Stimulated activated CD8-positive, alpha-beta memory T cell treated with anti-CD3 and anti-CD28 coated beads, Interleukin-15, amount 100 ng/mL, for 1 hour (primary cell): ENCODE results near the gene LSM4.

Source experiments
- DNase-seq: peaks from one replicate; pipeline ENCODE4 v3.0.0-alpha.2; 2020; ENCODE audit warnings: low read depth

Gene LSM4

DNA sequence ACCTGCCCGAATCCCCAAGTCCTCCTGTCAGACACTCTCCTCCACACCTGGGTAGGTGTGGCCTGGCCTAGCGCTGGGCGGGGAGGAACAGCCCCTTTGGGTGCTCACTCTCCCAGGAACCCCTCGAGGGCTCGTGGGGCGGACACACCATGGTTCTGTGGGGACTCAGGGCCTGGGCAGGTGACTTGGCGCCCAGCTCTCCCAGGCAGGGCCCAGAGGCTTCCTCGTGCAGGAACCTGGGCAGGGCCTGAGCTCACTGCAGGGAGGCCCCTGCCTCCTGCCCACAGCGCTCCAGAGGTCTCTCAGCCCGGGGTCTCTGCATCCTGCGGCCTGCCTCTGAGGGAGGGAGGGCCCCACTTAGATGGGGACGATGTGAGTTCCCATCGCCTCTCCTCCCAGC, 11.9 kb downstream of the LSM4 start:
- no peak for DNase-seq

- DNase-seq = no peak
These were observed 12.6 kb downstream of the LSM4 start for GRCh38 chr19:18310118-18310909.

- no peak for DNase-seq
These were observed 13.3 kb downstream of the LSM4 start for GRCh38 chr19:18309525-18310064.

- DNase-seq = no peak
These were observed 13.9 kb downstream of the LSM4 start for GRCh38 chr19:18308948-18309325.

GRCh38 chr19:18308051-18308947, 14.6 kb downstream of the LSM4 start:
- no peak for DNase-seq

- DNase-seq = no peak
These were observed 15.6 kb downstream of the LSM4 start for GRCh38 chr19:18307271-18307681.

GRCh38 chr19:18306888-18307260, 16.0 kb downstream of the LSM4 start:
- DNase-seq = no peak

GRCh38 chr19:18306209-18306887, 16.5 kb downstream of the LSM4 start:
- no peak for DNase-seq

- DNase-seq = peak; percentile 64
These were observed 18.2 kb downstream of the LSM4 start for GRCh38 chr19:18304458-18305310.

GRCh38 chr19:18304208-18304457, 18.7 kb downstream of the LSM4 start:
- no peak for DNase-seq

- DNase-seq = no peak
These were observed 21.2 kb downstream of the LSM4 start for GRCh38 chr19:18301718-18302111.

- no peak for DNase-seq
These were observed 21.8 kb downstream of the LSM4 start for GRCh38 chr19:18300930-18301717.

GRCh38 chr19:18299654-18300053, 23.2 kb downstream of the LSM4 start:
- DNase-seq = no peak

- no peak for DNase-seq
These were observed 24.3 kb downstream of the LSM4 start for GRCh38 chr19:18298601-18299000.

DNA sequence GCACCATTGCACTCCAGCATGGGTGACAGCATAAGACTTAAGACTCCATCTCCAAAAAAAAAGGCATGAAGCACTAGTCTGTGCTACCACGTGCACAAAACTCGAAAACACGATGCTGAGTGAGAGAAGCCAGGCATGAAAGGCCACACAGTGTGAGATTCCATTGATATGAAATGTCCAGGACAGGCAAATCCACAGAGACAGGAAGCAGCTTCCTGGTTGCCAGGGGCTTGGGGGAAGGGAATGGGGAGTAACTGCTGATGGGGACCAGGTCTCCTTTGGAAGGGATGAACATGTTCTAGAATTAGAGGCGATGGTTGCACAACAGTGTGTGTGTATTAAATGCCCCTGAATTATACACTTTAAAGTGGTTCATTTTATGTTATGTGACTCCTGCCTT, 25.6 kb downstream of the LSM4 start:
- no peak for DNase-seq

DNA sequence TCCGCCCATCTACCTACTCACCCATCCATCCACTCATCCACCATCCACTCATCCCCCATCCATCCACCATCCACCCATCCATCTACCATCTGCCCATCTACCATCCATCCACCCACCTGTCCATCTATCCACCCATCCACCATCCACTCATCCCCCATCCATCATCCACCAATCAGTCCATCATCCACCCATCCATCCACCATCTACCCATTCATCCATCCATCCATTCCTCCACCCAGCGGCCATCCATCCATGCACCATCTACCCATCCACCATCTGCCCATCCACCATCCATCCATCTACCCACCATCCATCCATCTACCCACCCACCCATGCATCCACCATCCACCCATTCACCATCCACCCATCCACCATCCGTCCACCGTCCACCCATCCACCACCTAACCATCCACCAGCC, 27.8 kb downstream of the LSM4 start:
- DNase-seq = no peak

DNA sequence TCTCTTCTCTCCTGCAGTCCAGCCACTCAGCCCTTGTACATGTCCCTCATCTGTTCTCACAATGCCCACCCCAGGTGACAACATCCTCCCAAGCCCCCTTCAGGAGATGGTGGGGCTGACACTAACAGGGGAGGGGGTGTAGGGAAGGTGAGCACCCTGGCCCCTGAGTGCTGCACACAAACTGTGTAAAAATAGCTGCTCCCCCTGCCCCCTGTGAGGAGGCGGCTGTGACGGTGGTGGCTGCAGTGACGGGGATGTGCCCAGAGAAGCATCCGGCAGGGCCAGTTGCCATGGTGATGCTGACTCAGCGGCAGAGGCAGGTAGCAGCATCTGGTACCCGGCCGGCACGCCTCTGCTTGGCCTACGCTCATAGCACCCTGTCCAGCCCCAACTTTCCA, 28.4 kb downstream of the LSM4 start:
- peak; percentile 86 for DNase-seq

DNA sequence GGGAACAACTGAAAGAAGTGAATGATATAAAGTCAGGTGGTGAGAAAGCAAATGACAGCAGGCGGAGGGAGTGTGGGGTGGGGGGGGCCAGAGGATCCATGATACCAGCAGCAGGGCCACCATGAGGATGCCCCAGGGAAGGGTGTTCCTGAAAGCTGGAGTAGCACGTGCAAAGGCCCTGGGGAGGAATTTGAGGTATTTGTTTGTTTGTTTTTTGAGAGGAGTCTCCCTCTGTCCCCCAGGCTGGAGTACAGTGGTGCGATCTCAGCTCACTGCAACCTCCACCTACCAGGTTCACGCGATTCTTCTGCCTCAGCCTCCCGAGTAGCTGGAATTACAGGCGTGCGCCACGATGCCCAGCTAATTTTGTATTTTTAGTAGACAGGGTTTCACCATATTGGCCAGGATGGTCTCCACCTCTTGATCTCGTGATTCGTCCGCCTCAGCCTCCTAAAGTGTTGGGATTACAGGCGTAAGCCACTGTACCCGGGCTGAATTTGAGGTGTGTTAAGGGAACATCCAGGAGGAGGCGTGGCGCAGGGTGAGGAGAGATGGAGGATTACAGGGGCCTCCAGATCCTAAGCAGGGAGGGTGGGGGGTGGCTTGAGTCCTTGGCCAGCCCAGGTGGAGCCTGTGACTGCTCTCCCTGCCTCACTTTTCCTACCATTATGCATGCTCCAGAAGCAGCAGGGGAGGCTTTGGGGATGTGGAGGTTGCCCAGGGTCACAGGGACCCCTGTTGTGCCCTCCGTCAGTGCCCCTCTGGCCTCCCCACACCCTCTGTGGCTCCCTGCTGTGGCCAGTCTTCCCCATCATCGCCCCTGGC, 29.0 kb downstream of the LSM4 start:
- DNase-seq = no peak

GRCh38 chr19:18292810-18293641, 29.9 kb downstream of the LSM4 start:
- no peak for DNase-seq
